ENCODE results near the gene NBPF15. TPM values are rescaled to one million over a fixed set of nuclear protein-coding genes. Genes with fewer than 3 reads are reported as not detected.
"Not testable (repeated sequence)": the region's sequence is repeated elsewhere in the genome, so short reads cannot be mapped to it uniquely, and the experiment has no call there.

NBPF15 gene
- total and polyA plus RNA-seq, 2 donors (not counting 1 experiment from before 2014, with no cell fraction given), result 72.9 to 108 TPM

GRCh38 chr1:144490394-144490793 lies 28.9 kb upstream of the NBPF15 start:
- H3K27ac ChIP-seq (ENCODE audit: low read length in 2 of 2); H3K4me1 ChIP-seq (ENCODE audit: control insufficient read depth in 2 of 2, insufficient read depth in 2 of 2, low read length in 2 of 2); CTCF ChIA-PET; intact Hi-C loops (cut with micrococcal nuclease); H3K36me3 ChIP-seq (replicated peaks in 1 of 2; ENCODE audit: control extremely low read depth in 1 of 2, control insufficient read depth in 1 of 2, extremely low read depth in 1 of 2, insufficient read depth in 2 of 2, low read length in 1 of 2); H3K4me3 ChIP-seq (ENCODE audit: control extremely low read depth in 1 of 5, extremely low read depth in 1 of 5, insufficient read depth in 1 of 5, low read depth in 2 of 5, low read length in 4 of 5); H3K79me2 ChIP-seq (ENCODE audit: control insufficient read depth, insufficient read depth, low read length); H3K9me3 ChIP-seq (ENCODE audit: control extremely low read depth in 1 of 3, control insufficient read depth in 2 of 3, insufficient read depth in 1 of 3, low read length in 2 of 3); H3K9ac ChIP-seq (ENCODE audit: low read length); ATAC-seq (ENCODE audit: low read depth); H3K4me1 Mint-ChIP-seq; H2AFZ ChIP-seq (ENCODE audit: insufficient read depth, low read depth, low read length, poor library complexity, severe bottlenecking); H3K9me3 Mint-ChIP-seq (ENCODE audit: insufficient read depth); H3K4me2 ChIP-seq (replicated peaks; ENCODE audit: low read depth, low read length, poor library complexity, severe bottlenecking); POLR2A ChIA-PET; H3K27me3 Mint-ChIP-seq; H3K27me3 ChIP-seq (replicated peaks in 1 of 4; ENCODE audit: control extremely low read depth in 1 of 4, control insufficient read depth in 3 of 4, insufficient read depth in 4 of 4, low read length in 3 of 4); H3K27ac Mint-ChIP-seq; H4K20me1 ChIP-seq (ENCODE audit: control insufficient read depth, insufficient read depth, low read length, poor library complexity, severe bottlenecking): not testable (repeated sequence)
- H3K4me3 Mint-ChIP-seq, result peak overlapping the region; percentile 69
- no CpG with 5 or more reads among the region's 18 CpGs for WGBS (ENCODE audit: insufficient coverage)
- peak; percentile 19 for DNase-seq
- peak; percentile 9 for TF ChIP-seq CTCF (IDR thresholded peaks at IDR 0.05)

- H3K9me3 ChIP-seq (ENCODE audit: control extremely low read depth in 1 of 3, control insufficient read depth in 2 of 3, insufficient read depth in 1 of 3, low read length in 2 of 3); H3K4me3 ChIP-seq (ENCODE audit: control extremely low read depth in 1 of 5, extremely low read depth in 1 of 5, insufficient read depth in 1 of 5, low read depth in 2 of 5, low read length in 4 of 5); H2AFZ ChIP-seq (ENCODE audit: insufficient read depth, low read depth, low read length, poor library complexity, severe bottlenecking); H3K4me1 Mint-ChIP-seq; H3K79me2 ChIP-seq (ENCODE audit: control insufficient read depth, insufficient read depth, low read length); H4K20me1 ChIP-seq (ENCODE audit: control insufficient read depth, insufficient read depth, low read length, poor library complexity, severe bottlenecking); H3K27me3 Mint-ChIP-seq; DNase-seq; H3K4me3 Mint-ChIP-seq; H3K9ac ChIP-seq (ENCODE audit: low read length); POLR2A ChIA-PET; H3K9me3 Mint-ChIP-seq (ENCODE audit: insufficient read depth); intact Hi-C loops (cut with micrococcal nuclease); H3K4me2 ChIP-seq (replicated peaks; ENCODE audit: low read depth, low read length, poor library complexity, severe bottlenecking); H3K27ac ChIP-seq (ENCODE audit: low read length in 2 of 2); ATAC-seq (ENCODE audit: low read depth); H3K27ac Mint-ChIP-seq; H3K4me1 ChIP-seq (ENCODE audit: control insufficient read depth in 2 of 2, insufficient read depth in 2 of 2, low read length in 2 of 2); H3K27me3 ChIP-seq (replicated peaks in 1 of 4; ENCODE audit: control extremely low read depth in 1 of 4, control insufficient read depth in 3 of 4, insufficient read depth in 4 of 4, low read length in 3 of 4); H3K36me3 ChIP-seq (replicated peaks in 1 of 2; ENCODE audit: control extremely low read depth in 1 of 2, control insufficient read depth in 1 of 2, extremely low read depth in 1 of 2, insufficient read depth in 2 of 2, low read length in 1 of 2); CTCF ChIA-PET: not testable (repeated sequence)
- WGBS (ENCODE audit: insufficient coverage), result no CpG with 5 or more reads among the region's 2 CpGs
These were observed 25.5 kb upstream of the NBPF15 start for GRCh38 chr1:144487002-144487401.

GRCh38 chr1:144485048-144485993 lies 23.9 kb upstream of the NBPF15 start:
- CTCF ChIA-PET, H3K4me1 Mint-ChIP-seq: not testable (repeated sequence)

More at GRCh38 chr1:144485048-144485993, 23.9 kb upstream of the NBPF15 start:
- ATAC-seq (ENCODE audit: low read depth); H3K9ac ChIP-seq (ENCODE audit: low read length); H4K20me1 ChIP-seq (ENCODE audit: control insufficient read depth, insufficient read depth, low read length, poor library complexity, severe bottlenecking); intact Hi-C loops (cut with micrococcal nuclease); H3K27me3 ChIP-seq (replicated peaks in 1 of 4; ENCODE audit: control extremely low read depth in 1 of 4, control insufficient read depth in 3 of 4, insufficient read depth in 4 of 4, low read length in 3 of 4); POLR2A ChIA-PET; H3K9me3 Mint-ChIP-seq (ENCODE audit: insufficient read depth); H3K4me3 Mint-ChIP-seq; H3K4me1 ChIP-seq (ENCODE audit: control insufficient read depth in 2 of 2, insufficient read depth in 2 of 2, low read length in 2 of 2); H3K9me3 ChIP-seq (ENCODE audit: control extremely low read depth in 1 of 3, control insufficient read depth in 2 of 3, insufficient read depth in 1 of 3, low read length in 2 of 3); H2AFZ ChIP-seq (ENCODE audit: insufficient read depth, low read depth, low read length, poor library complexity, severe bottlenecking); H3K4me3 ChIP-seq (ENCODE audit: control extremely low read depth in 1 of 5, extremely low read depth in 1 of 5, insufficient read depth in 1 of 5, low read depth in 2 of 5, low read length in 4 of 5); H3K27ac ChIP-seq (ENCODE audit: low read length in 2 of 2); DNase-seq; H3K36me3 ChIP-seq (replicated peaks in 1 of 2; ENCODE audit: control extremely low read depth in 1 of 2, control insufficient read depth in 1 of 2, extremely low read depth in 1 of 2, insufficient read depth in 2 of 2, low read length in 1 of 2); H3K79me2 ChIP-seq (ENCODE audit: control insufficient read depth, insufficient read depth, low read length); H3K27ac Mint-ChIP-seq; H3K4me2 ChIP-seq (replicated peaks; ENCODE audit: low read depth, low read length, poor library complexity, severe bottlenecking); H3K27me3 Mint-ChIP-seq: not testable (repeated sequence)
- WGBS (ENCODE audit: insufficient coverage), result no CpG with 5 or more reads among the region's 15 CpGs
